Liver (tissue), 9 donors: ENCODE data around the gene HIVEP3. TPM values are rescaled to one million over a fixed set of nuclear protein-coding genes. Genes with fewer than 3 reads are reported as not detected.

Source experiments
- DNase-seq: peaks from one replicate; pipeline ENCODE4 v3.0.0-alpha.2; 2017; ENCODE audit warnings: low spot score
- H3K27ac ChIP-seq, 2 donors: one replicate each; pipeline ENCODE4 v1.7.0; 2013; ENCODE audit warnings: inconsistent platforms in 2 of 2, low read length in 2 of 2, control low read depth in 1 of 2, low read depth in 1 of 2, mild to moderate bottlenecking in 1 of 2
- H3K27me3 ChIP-seq, 4 donors: one replicate each; pipeline versions ENCODE4 v1.6.1 to v1.7.0; 2013; ENCODE audit warnings: low read length in 3 of 4, inconsistent platforms in 1 of 4, mild to moderate bottlenecking in 1 of 4, moderate library complexity in 1 of 4; ENCODE audit not compliant: control insufficient read depth in 4 of 4, insufficient read depth in 4 of 4
- H3K36me3 ChIP-seq, 4 donors: one replicate each; pipeline versions ENCODE4 v1.6.1 to v1.7.0; 2013; ENCODE audit warnings: low read length in 3 of 4, mild to moderate bottlenecking in 3 of 4, low read depth in 1 of 4, moderate library complexity in 1 of 4; ENCODE audit not compliant: control insufficient read depth in 4 of 4, insufficient read depth in 3 of 4
- H3K4me1 ChIP-seq, 4 donors: one replicate each; pipeline versions ENCODE4 v1.6.1 to v1.7.0; 2013; ENCODE audit warnings: low read length in 3 of 4, mild to moderate bottlenecking in 3 of 4, moderate library complexity in 1 of 4; ENCODE audit not compliant: control insufficient read depth in 4 of 4, insufficient read depth in 4 of 4
- H3K4me3 ChIP-seq, 3 donors: one replicate each; pipeline versions ENCODE4 v1.6.1 to v1.7.0; 2013; ENCODE audit warnings: low read length in 3 of 3, control low read depth in 1 of 3, low read depth in 1 of 3, mild to moderate bottlenecking in 1 of 3
- H3K9ac ChIP-seq, 2 donors: one replicate each; pipeline ENCODE4 v1.7.0; 2013; ENCODE audit warnings: low read length in 2 of 2, mild to moderate bottlenecking in 2 of 2, moderate library complexity in 2 of 2, control low read depth in 1 of 2, low read depth in 1 of 2
- H3K9me3 ChIP-seq, 4 donors: one replicate each; pipeline versions ENCODE4 v1.6.1 to v1.7.0; 2013; ENCODE audit warnings: low read length in 3 of 4; ENCODE audit not compliant: control insufficient read depth in 4 of 4
- ATF3 ChIP-seq: IDR thresholded peaks from 2 replicates; pipeline ENCODE4 v1.6.1; 2016; ENCODE audit warnings: antibody characterized with exemption
- CTCF ChIP-seq: fragments of 150-350 bp; IDR thresholded peaks from 2 replicates; pipeline ENCODE4 v1.5.1; 2017; ENCODE audit warnings: improper control_type of control experiment, low read depth, low read length; ENCODE audit not compliant: missing input control
- EGR1 ChIP-seq, 2 donors: IDR thresholded peaks; 2 replicates each; pipeline ENCODE4 v1.6.1; 2016 to 2018; ENCODE audit warnings: antibody characterized with exemption in 2 of 2, low read depth in 2 of 2
- FOXA1 ChIP-seq: IDR thresholded peaks from 2 replicates; pipeline ENCODE4 v1.6.1; 2016; ENCODE audit warnings: antibody characterized with exemption
- FOXA2 ChIP-seq: IDR thresholded peaks from 2 replicates; pipeline ENCODE4 v1.6.1; 2016; ENCODE audit warnings: antibody characterized with exemption
- GABPA ChIP-seq, 2 donors: IDR thresholded peaks in 1 of 2; conservative IDR thresholded peaks in 1 of 2; 2 replicates each; pipeline ENCODE4 v1.6.1; 2016; ENCODE audit warnings: antibody characterized with exemption in 2 of 2, mild to moderate bottlenecking in 1 of 2, moderate library complexity in 1 of 2
- JUND ChIP-seq, 2 donors: IDR thresholded peaks; 2 replicates each; pipeline ENCODE4 v1.6.1; 2016; ENCODE audit warnings: antibody characterized with exemption in 2 of 2
- MAX ChIP-seq: IDR thresholded peaks from 2 replicates; pipeline ENCODE4 v1.6.1; 2016; ENCODE audit warnings: antibody characterized with exemption
- RAD21 ChIP-seq, 2 donors: IDR thresholded peaks; 2 replicates each; pipeline ENCODE4 v1.6.1; 2016; ENCODE audit warnings: antibody characterized with exemption in 2 of 2, mild to moderate bottlenecking in 2 of 2
- REST ChIP-seq: IDR thresholded peaks from 2 replicates; pipeline ENCODE4 v1.6.1; 2016; ENCODE audit warnings: antibody characterized with exemption, mild to moderate bottlenecking
- RXRA ChIP-seq, 2 donors: IDR thresholded peaks; 2 replicates each; pipeline ENCODE4 v1.6.1; 2017 to 2018; ENCODE audit warnings: antibody characterized with exemption in 2 of 2, mild to moderate bottlenecking in 1 of 2
- SP1 ChIP-seq: IDR thresholded peaks from 2 replicates; pipeline ENCODE4 v1.6.1; 2018; ENCODE audit warnings: antibody characterized with exemption, mild to moderate bottlenecking
- TAF1 ChIP-seq: conservative IDR thresholded peaks from 2 replicates; pipeline ENCODE4 v1.6.1; 2016; ENCODE audit warnings: antibody characterized with exemption, mild to moderate bottlenecking
- YY1 ChIP-seq: IDR thresholded peaks from 2 replicates; pipeline ENCODE4 v1.6.1; 2016; ENCODE audit warnings: antibody characterized with exemption, mild to moderate bottlenecking
- ZBTB33 ChIP-seq: IDR thresholded peaks from 2 replicates; pipeline ENCODE4 v1.6.1; 2016; ENCODE audit warnings: antibody characterized with exemption
- WGBS: extraction: QIAGEN DNeasy Blood & Tissue Kit; methylation state at CpG from one replicate; pipeline ENCODE4 v1.1.7; 2013; 5-methylcytosine and 5-hydroxymethylcytosine counted together
- polyA plus RNA-seq, 2 donors: library from polyadenylated mRNA; stranded (reverse) in 1 of 2; unstranded in 1 of 2; fragments of 200-250 nt in 1 of 2; fragments of >200 nt in 1 of 2; fragmentation: Nextera tagmentation in 1 of 2; extraction: Ambion mirVana in 1 of 2; gene quantifications; one replicate each; pipeline versions ENCODE4 v1.2.1 to v1.2.3, GENCODE V29; 2013 to 2015
- total RNA-seq, 2 donors: library from RNA; depleted of rRNA; stranded (reverse); fragments of >200 nt; gene quantifications; one replicate each; pipeline ENCODE4 v1.2.3, GENCODE V29; 2014
- donor health status: healthy.
- donor health status: healthy.
- donor health status: healthy.
- donor health status: healthy.
- donor health status: healthy.

Gene HIVEP3
- total and polyA plus RNA-seq, 4 donors = 0.93 to 1.6 (median 1.4) TPM

GRCh38 chr1:41583658-41584547 lies 334.8 kb downstream of the HIVEP3 start:
- Histone ChIP-seq H3K9me3 (no peaks in the 10 kb centered on the region), H3K4me1 (no peaks in the 10 kb centered on the region), H3K4me3 (no peak overlapping the region), H3K27ac (no peak overlapping the region), H3K9ac (no peak overlapping the region), H3K27me3 (no peaks in the 10 kb centered on the region), H3K36me3 (no peaks in the 10 kb centered on the region)
- TF ChIP-seq TAF1 (no peak), RAD21 (IDR thresholded peaks at IDR 0.05) (no peak), ATF3 (no peak), GABPA (IDR thresholded peaks at IDR 0.05 in 1 of 2, conservative IDR thresholded peaks at IDR 0.05 in 1 of 2) (no peak), REST (no peak), YY1 (no peak), FOXA2 (no peak), RXRA (IDR thresholded peaks at IDR 0.05) (no peak), SP1 (no peak), MAX (no peak), EGR1 (IDR thresholded peaks at IDR 0.05; ENCODE audit: low read depth in 2 of 2) (no peak), JUND (IDR thresholded peaks at IDR 0.05) (no peak), ZBTB33 (no peak), FOXA1 (no peak), CTCF (no peak)
- WGBS = 95% methylated on average over 25 of the region's 25 CpGs
- DNase-seq = no peak
